ENCODE results near the gene ZNF83.

The ZNF83 gene

GRCh38 chr19:52566588-52566987, 71.6 kb downstream of the ZNF83 start:
- no peak for DNase-seq

DNA sequence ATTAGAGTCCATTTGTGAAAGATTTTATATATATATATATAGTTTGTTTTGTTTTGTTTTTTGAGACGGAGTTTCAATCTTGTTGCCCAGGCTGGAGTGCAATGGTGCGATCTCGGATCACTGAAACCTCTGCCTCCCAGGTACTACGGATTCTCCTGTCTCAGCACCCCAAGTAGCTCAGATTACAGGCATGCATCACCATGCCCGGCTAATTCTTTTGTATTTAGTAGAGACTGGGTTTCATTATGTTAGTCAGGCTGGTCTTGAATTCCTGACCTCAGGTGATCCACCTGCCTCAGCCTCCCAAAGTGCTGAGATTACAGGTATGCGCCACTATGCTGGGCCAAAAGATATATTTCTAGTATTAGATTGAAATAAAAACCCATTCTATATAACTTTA, 72.0 kb downstream of the ZNF83 start:
- no peak for DNase-seq

All from activated CD8-positive, alpha-beta memory T cell treated with anti-CD3 and anti-CD28 coated beads for 24 hours (primary cell).